WTC11 (cell line): ENCODE results near the gene RC3H1. TPM values are rescaled to one million over a fixed set of nuclear protein-coding genes. Genes with fewer than 3 reads are reported as not detected.

ENCODE experiments used
- ATAC-seq: fragments of 200-7000 bp; cut with Tn5 transposase; 2 replicates; pipeline ENCODE4 v1.10.0; 2021; ENCODE audit warnings: mild to moderate bottlenecking, moderate library complexity
- CTCF ChIA-PET: fragments of 300-600 bp; sonication (Branson Sonifier 250); formaldehyde crosslinking; loops from one replicate; lab custom pipeline; 2021; ENCODE audit warnings: antibody characterized with exemption; lab: Charles Lee
- POLR2A ChIA-PET: fragments of 350-600 bp; sonication (Branson Sonifier 250); formaldehyde crosslinking; loops from one replicate; lab custom pipeline; 2021; ENCODE audit warnings: antibody characterized with exemption; lab: Charles Lee
- DNase-seq: peaks from one replicate; pipeline ENCODE4 v3.0.0; 2021; ENCODE audit warnings: low spot score
- H3K27ac Mint-ChIP-seq: 2 replicates; pipeline ENCODE4 v1.8.0; 2021; ENCODE audit warnings: mixed read lengths
- H3K27me3 Mint-ChIP-seq: 2 replicates; pipeline ENCODE4 v1.8.0; 2021; ENCODE audit warnings: low read depth, mild to moderate bottlenecking, moderate library complexity, mixed read lengths
- H3K36me3 Mint-ChIP-seq: 2 replicates; pipeline ENCODE4 v1.8.0; 2021; ENCODE audit warnings: mixed read lengths
- H3K4me1 Mint-ChIP-seq: 2 replicates; pipeline ENCODE4 v1.8.0; 2022; ENCODE audit warnings: mixed read lengths
- H3K4me3 Mint-ChIP-seq: 2 replicates; pipeline ENCODE4 v1.8.0; 2021; ENCODE audit warnings: mild to moderate bottlenecking, moderate library complexity, mixed read lengths
- H3K9me3 Mint-ChIP-seq: 2 replicates; pipeline ENCODE4 v1.8.0; 2021; ENCODE audit warnings: mixed read lengths
- ARID4B ChIP-seq: sonication (generic); formaldehyde crosslinking; IDR thresholded peaks from 2 replicates; pipeline ENCODE4 v1.8.0; 2023; ENCODE audit warnings: missing genetic modification reagents, mild to moderate bottlenecking, borderline replicate concordance
- ATF1 ChIP-seq: sonication (generic); formaldehyde crosslinking; IDR thresholded peaks from 2 replicates; pipeline ENCODE4 v1.8.1; 2023; ENCODE audit warnings: mild to moderate bottlenecking, moderate library complexity, missing genetic modification reagents
- CDX4 ChIP-seq: fragments of 250-450 bp; sonication (Bioruptor Pico); IDR thresholded peaks from 2 replicates; pipeline ENCODE4 v1.9.0; 2021; ENCODE audit warnings: moderate library complexity, mild to moderate bottlenecking, inconsistent platforms, borderline replicate concordance
- FOXJ3 ChIP-seq: sonication (generic); formaldehyde crosslinking; IDR thresholded peaks from 2 replicates; pipeline ENCODE4 v1.9.0; 2021; ENCODE audit warnings: missing genetic modification reagents, mild to moderate bottlenecking, borderline replicate concordance
- FOXP4 ChIP-seq: sonication (generic); formaldehyde crosslinking; IDR thresholded peaks from 2 replicates; pipeline ENCODE4 v1.8.0; 2022; ENCODE audit warnings: mild to moderate bottlenecking, missing genetic modification reagents
- JUN ChIP-seq: sonication (generic); formaldehyde crosslinking; IDR thresholded peaks from 2 replicates; pipeline ENCODE4 v1.8.0; 2023; ENCODE audit warnings: mild to moderate bottlenecking, missing genetic modification reagents
- MXD4 ChIP-seq: fragments of 250-450 bp; sonication (Bioruptor Pico); IDR thresholded peaks from 2 replicates; pipeline ENCODE4 v1.8.0; 2021; ENCODE audit warnings: mild to moderate bottlenecking, moderate library complexity, borderline replicate concordance
- NFYB ChIP-seq: sonication (generic); formaldehyde crosslinking; conservative IDR thresholded peaks from 2 replicates; pipeline ENCODE4 v1.8.0; 2022; ENCODE audit warnings: low read depth, missing genetic modification reagents
- NR2C2 ChIP-seq: sonication (generic); formaldehyde crosslinking; IDR thresholded peaks from 2 replicates; pipeline ENCODE4 v1.8.0; 2022; ENCODE audit warnings: mild to moderate bottlenecking, missing genetic modification reagents
- PRRX2 ChIP-seq: fragments of 250-450 bp; sonication (Bioruptor Pico); IDR thresholded peaks from 2 replicates; pipeline ENCODE4 v1.8.0; 2021; ENCODE audit warnings: mild to moderate bottlenecking
- SMAD4 ChIP-seq: sonication (generic); formaldehyde crosslinking; IDR thresholded peaks from 2 replicates; pipeline ENCODE4 v1.8.0; 2022; ENCODE audit warnings: mild to moderate bottlenecking, missing genetic modification reagents
- TCF7 ChIP-seq: sonication (generic); formaldehyde crosslinking; IDR thresholded peaks from 2 replicates; pipeline ENCODE4 v1.8.0; 2022; ENCODE audit warnings: mild to moderate bottlenecking, low read depth, missing genetic modification reagents, moderate library complexity
- ZNF138 ChIP-seq: sonication (generic); formaldehyde crosslinking; conservative IDR thresholded peaks from 2 replicates; pipeline ENCODE4 v1.8.1; 2022; ENCODE audit warnings: mild to moderate bottlenecking, moderate library complexity, missing genetic modification reagents
- ZNF232 ChIP-seq: sonication (generic); formaldehyde crosslinking; IDR thresholded peaks from 2 replicates; pipeline ENCODE4 v1.8.0; 2022; ENCODE audit warnings: mild to moderate bottlenecking, missing genetic modification reagents
- ZNF396 ChIP-seq: fragments of 250-450 bp; sonication (Bioruptor Pico); IDR thresholded peaks from 2 replicates; pipeline ENCODE4 v1.8.0; 2021; ENCODE audit warnings: mild to moderate bottlenecking, moderate library complexity, borderline replicate concordance
- ZNF532 ChIP-seq: fragments of 250-450 bp; sonication (Bioruptor Pico); IDR thresholded peaks from 2 replicates; pipeline ENCODE4 v1.9.0; 2021; ENCODE audit warnings: mild to moderate bottlenecking, borderline replicate concordance
- total RNA-seq: library from RNA; stranded (reverse); gene quantifications from 3 replicates; pipeline ENCODE4 v1.2.3, GENCODE V29; 2021
- TF ChIP-seq, protein P1 (sequence below): sonication (generic); formaldehyde crosslinking; conservative IDR thresholded peaks from 2 replicates; pipeline ENCODE4 v1.8.1; 2022; ENCODE audit warnings: mild to moderate bottlenecking, missing genetic modification reagents

Gene RC3H1
- total RNA-seq, 1 experiment from 2014 or later = 25.4 TPM

GRCh38 chr1:174036798-174037197, 14.6 kb upstream of the RC3H1 start:
- ChIA-PET CTCF (interaction anchor here (0.9 kb wide), 1 partner anchor 11 kb away, joined by 3 read pairs; no protein-coding TSS in a partner anchor), POLR2A (interaction anchor here (0.6 kb wide), 1 partner anchor 42 kb away, joined by 4 read pairs; no protein-coding TSS in a partner anchor)
- H3K27ac Mint-ChIP-seq = no peak overlapping the region
- no peak overlapping the region for H3K4me3 Mint-ChIP-seq
- ATAC-seq = no peak
- DNase-seq = no peak
- peaks cover 22% of the 10 kb centered on the region for H3K27me3 Mint-ChIP-seq
- H3K4me1 Mint-ChIP-seq = no peaks in the 10 kb centered on the region
- H3K36me3 Mint-ChIP-seq = no peaks in the 10 kb centered on the region
- TF ChIP-seq ZNF396 (no peak), CDX4 (CRISPR knock-in tag) (no peak), PRRX2 (CRISPR knock-in tag) (no peak), FOXJ3 (CRISPR knock-in tag) (no peak), JUN (no peak), FOXP4 (CRISPR knock-in tag) (no peak), ARID4B (CRISPR knock-in tag) (no peak), SMAD4 (CRISPR knock-in tag) (no peak), NR2C2 (CRISPR knock-in tag) (no peak), ATF1 (CRISPR knock-in tag) (no peak), ZNF532 (CRISPR knock-in tag) (no peak), NFYB (CRISPR knock-in tag) (no peak), ZNF232 (no peak), ZNF138 (CRISPR knock-in tag) (no peak), TCF7 (CRISPR knock-in tag) (no peak), MXD4 (CRISPR knock-in tag) (no peak)
- TF ChIP-seq, protein P1, sequence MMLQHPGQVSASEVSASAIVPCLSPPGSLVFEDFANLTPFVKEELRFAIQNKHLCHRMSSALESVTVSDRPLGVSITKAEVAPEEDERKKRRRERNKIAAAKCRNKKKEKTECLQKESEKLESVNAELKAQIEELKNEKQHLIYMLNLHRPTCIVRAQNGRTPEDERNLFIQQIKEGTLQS (CRISPR knock-in tag) = no peak
- no peaks in the 10 kb centered on the region for H3K9me3 Mint-ChIP-seq
